Fibroblast of skin of back (primary cell): Measurements from ENCODE around the gene CGA.

Experiments
- DNase-seq: peaks from one replicate; pipeline ENCODE4 v3.0.0-alpha.2; 2013

The CGA gene

DNA sequence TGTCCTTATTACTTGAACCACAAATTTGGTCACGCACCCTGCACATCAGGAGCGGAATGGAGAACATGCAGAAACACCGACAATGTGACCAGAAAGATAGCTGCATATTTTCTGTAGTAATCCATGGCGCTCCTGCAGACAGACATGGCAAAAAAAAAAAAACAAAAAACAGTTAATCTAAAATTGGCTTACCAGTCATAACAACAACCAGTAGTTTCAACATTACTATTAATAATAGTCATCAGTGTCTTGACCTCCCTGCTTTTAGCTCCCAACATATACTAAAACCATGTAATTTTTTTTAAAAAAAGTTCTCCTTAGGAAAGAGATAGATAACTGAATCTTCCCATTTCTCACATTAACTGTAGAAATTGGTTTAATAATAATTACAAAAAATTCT is 6.8 kb downstream of the CGA start:
- DNase-seq, result no peak

DNA sequence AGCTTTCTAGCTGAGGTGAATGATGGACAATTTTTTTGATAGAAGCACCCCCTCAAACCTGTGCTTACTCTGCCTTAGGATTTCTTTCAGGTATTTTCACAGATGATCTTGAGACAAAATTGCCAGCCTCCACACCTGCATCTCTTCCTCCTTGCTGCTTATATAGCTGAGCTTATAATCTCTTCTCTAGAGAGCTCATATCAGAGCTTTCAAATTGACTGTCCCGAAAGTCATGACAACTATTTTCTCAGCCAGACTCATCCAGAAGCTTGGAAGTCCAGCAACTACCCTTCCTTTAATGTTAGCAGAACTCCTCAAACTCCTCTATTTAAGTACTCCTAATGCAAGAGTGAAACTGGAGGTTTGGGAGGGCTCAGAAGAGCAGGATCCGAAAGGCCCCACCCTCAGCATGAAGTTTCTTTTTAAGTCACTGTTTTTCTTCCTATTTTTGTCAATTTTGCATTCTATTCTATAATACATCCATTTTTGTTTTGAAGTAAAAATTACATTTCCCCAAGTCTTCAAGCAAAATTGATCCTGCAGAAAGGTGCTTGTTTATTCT is 12.7 kb downstream of the CGA start:
- DNase-seq, result no peak

DNA sequence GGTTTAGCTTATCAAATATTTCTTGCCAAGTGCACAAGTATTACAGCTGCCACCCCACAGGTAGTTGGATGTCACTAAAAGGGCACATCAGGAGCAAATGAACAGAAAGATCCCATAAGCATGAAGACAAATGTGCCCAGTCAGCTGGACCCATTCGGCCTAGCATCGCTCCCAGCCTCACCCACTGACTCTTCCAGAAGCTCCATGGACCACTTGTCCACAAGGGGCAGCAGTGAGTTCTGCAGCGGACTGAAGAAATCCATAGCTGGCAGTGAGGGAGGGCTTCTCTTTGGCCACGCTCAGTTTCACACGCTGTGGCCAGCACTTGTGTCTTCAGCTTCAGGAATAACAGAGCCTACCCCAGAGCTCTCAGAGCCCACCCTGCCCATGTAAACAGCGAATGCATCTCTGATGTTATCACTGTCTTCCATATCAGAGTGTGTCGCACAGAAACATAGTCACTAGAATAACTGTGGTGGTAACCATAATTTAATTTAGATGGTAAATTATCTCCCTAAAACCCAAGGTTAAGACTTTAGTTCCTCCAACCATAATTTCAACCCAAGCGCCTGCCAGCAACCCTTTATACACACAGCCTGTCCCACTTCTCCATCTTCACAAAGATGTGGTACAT is 15.8 kb downstream of the CGA start:
- DNase-seq, result peak; percentile 67

DNA sequence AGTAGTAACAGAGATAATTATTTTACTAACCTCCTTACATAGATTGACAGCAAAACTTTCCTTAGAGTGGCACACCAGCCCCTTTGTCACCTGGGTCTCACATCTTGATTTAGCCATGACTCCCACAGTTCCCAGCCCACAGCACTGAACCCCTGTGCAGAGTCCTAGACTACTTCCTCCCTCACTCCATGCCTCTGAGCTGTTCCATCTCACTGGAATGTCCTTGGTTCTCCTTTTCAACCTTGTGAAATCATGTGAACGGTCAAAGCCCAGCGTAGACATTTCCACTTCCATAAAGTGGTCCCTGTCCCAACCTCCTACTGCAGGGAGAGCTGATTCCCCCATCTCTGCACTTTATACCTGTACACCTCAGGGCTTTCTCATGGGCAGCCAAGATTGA is 19.7 kb downstream of the CGA start:
- DNase-seq, result no peak

DNA sequence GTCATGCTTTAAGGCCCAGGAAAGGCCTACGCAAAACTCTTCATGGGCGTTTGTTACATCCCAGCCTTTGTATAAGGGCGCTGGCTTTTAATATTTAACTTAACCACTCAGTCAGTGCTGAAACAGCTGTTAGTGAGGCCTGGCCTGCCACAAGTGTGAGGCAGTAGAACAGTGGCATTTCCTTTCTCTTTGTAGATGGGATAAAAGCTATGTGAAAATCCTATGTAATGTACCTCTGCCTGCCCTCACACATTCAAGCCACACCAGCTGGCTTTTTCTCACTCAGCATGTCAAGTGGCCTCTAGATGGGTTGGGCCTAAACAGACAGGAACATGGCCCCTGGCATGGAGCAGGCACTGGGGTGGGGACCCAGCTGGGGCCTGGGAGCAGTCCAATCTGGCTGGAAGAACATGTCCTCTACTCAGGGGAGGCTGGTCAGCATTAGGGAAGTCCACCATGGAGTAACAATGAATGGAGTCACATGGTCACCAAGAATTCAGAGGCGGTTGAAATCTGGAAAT is 20.7 kb downstream of the CGA start:
- no peak for DNase-seq

DNA sequence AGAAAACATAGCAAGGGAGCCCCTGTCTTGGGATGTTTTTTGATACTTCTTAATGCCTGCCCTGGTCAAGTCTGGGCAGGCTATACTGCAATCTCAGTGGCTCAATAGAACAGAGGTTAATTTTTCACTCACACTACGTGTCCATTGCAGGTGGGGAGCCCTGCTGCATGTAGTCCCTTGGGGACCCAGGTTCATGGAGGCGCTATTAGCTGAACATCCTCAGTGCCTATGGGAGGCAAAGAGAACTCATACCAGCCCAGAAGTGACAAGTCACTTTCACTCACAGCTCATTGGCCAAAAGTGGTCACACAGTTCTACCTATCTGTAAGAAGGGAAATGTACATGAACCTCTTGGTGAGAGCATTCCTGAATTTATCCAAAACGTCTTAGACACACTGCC is 23.2 kb downstream of the CGA start:
- DNase-seq, result no peak

DNA sequence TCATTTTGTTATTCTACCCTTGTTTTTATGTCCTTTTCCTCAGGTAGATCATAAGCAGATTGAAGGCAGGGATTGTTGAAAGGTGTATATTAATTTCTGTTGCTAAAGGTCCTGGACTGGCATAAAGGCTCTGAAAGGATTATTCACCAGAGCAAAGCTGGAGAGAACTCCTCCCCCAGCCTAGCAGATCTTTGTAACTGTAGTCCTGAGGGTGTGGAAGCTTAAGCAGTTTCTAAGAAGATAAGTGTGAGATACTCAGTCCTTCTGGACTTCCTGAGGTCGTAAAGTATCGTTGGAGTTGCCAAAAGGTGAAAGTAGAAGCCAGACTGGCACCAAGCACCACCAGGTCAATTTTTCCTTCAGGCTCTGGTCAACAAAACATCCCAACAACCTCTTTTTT is 24.2 kb downstream of the CGA start:
- no peak for DNase-seq

DNA sequence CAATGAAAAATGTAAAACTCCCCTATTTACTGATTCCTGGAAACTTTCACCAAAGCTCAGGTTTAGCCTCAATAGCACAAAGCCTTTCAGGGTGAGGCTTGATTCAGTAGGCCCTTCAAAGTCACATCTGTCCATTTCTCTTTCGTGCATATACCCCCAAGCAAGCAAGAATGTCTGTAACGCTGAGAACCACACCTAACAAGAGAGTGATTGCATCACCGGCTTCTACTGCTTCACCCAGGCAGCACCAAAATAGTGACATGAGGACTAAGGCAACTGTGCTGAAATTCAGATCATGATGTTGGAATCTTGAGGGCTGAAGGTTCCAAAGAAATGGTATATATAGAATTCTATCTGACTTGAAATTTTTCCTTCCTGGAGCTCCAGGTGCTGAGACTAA is 26.1 kb downstream of the CGA start:
- DNase-seq, result no peak

DNA sequence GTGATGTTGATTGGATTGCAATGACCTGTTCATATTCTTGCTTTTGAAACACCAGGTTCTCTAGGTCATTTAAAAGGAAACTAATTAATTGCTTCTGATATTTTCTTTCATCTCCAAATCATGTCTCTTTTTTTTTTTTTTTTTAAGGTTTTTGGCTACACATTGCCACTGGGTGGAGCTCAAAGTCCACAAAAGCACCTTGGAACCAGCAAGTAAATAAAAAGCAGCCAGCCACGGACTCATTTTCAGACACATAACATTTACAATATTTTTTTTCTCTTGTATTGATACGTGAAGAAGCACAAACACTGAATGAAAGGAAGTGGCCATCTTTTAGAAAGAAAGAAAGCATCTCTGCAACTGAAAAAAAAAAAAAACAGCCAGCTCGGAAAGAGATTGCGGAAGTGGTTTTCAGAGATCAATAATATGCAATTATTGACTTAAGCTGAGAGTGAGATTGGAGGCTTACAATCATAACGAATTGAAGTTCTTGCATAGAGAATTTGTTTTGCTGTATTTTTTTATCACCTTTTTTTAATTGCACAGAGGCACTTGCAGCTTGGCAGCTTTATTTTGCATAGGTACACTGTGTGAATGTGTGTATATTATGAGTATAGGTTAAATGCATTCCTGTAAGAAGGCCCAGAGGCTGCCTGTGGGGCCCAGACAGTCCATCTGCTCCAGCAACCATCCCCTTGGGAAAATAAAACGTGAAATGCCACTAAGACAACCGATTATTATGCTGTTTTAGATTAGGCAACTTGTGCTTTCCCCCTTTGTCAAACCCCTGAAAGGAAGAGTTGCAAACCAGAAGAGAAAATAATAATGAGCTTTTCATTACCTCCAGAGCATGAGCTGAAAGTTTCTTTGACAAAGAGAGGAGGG is 28.2 kb downstream of the CGA start:
- peak; percentile 62 for DNase-seq

DNA sequence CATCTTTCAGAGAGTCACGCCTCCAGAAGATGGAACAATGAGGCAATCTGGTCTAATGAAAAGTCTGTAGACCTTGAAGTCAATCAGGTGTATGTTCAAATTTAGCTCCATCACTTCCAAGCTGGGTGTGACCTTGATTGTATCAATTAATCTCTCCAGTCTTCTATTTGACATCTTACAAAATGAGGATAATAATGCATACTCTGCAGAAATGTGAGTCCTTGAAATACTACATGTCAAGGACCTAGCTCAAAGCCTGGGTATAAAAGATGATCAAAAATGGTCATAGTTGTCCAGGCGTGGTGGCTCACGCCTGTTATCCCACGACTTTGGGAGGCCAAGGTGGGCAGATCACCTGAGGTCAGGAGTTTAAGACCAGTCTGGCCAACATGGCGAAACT is 29.8 kb downstream of the CGA start:
- DNase-seq, result no peak

DNA sequence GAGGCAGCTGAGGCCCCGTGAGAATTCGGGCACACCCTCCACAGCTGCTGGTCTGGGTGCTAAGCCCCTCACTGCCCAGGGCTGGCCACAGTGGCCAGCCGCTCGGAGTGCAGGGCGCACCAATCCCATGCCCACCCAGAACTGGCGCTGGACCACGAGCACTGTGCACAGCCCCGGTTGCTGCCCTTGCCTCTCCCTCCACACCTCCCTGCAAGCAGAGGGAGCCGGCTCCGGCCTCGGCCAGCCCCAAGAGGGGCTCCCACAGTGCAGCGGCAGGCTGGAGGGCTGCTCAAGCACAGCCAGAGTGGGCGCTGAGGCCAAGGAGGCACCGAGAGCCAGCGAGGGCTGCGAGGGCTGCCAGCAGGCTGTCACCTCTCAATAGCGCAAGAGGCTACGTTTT is 35.0 kb downstream of the CGA start:
- DNase-seq, result no peak

DNA sequence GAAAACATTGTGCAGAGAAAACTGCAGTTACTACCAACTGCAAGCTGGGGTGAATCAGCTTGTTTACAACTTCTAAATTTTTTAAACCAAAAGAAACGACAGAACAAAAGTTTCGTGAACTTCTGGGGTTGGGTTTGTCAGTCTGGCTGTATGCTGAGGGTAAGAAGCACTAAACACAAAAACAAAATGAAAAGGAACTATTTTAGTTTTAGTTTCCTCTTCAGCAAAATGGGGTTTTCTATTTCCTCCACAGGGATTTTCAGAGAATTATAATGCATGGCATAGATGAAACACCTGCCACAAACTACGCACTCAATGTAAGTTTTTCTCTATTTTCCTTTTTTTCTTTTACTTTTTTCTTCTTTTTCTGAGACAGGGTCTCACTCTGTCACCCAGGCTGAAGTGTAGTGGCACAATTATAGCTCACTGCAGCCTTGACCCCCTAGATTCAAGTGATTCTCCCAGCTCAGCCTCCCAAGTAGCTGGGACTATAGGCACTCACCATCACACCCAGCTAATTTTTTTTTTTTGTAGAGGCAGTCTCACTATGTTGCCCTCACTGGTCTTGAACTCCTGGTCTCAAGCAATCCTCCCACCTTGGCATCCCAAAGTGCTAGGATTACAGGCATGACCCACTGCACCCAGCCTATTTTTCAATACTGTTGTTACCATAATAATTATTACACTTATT is 40.6 kb downstream of the CGA start:
- DNase-seq, result no peak

DNA sequence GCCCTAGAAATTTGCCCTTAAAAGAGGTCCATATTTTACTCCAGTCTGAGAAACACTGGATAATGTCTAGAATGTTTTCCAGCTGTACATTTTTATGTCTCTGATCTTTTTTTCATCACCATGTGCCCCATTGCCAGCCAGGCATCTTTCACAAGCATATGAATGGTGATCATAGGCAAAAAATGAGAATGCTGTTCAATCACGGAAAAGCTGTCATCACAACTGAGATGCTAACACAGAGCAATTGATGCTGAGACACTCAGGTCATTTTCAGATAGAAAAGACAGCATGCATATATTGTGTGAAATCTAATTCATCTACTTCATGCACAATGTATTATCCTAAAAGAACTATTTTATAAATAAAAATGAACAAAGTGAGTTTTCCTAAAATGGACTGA is 41.6 kb downstream of the CGA start:
- DNase-seq, result no peak

DNA sequence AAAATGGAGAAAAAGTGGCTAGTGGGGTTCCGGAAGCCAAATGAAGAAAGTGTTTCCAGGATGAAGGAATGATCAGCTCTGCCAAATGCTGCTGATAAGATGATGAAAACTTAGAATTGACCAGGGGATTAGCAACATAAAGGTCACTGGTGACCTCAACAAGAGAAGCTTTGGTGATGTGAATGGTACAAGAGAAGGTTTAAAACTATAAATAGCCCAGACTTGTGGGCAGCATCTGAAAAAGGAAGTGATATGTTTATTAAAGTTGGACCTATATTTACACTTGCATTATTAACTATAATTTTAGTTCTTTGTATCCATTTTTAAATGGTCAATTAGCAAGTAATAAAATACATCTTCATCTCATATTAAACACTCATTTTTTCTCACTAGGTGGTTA is 45.1 kb downstream of the CGA start:
- no peak for DNase-seq

DNA sequence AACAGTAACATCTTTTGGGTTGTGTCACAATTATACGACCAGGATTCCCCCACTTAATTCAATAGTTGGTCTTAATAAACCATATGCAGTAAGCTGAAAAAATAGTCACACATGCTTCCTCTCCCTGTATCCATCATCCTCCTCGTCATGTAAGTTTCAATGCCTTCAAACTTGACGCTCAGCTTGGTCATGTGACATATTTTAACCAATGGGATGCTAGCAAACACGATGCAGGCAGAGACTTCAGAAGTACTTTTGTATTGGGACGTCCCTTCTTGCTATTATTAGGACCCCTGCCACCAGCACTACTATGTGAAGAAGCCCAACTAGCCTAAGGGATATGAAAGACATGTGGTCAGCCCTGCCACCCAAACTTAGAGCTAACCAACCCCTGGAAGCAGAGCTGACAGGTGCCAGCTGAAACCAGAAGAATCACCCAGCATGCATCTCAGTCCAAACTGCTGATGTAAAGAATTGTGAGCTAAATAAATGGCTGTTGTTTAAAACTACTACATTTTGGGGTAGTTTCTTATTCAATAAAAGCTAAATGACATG is 49.3 kb downstream of the CGA start:
- no peak for DNase-seq

DNA sequence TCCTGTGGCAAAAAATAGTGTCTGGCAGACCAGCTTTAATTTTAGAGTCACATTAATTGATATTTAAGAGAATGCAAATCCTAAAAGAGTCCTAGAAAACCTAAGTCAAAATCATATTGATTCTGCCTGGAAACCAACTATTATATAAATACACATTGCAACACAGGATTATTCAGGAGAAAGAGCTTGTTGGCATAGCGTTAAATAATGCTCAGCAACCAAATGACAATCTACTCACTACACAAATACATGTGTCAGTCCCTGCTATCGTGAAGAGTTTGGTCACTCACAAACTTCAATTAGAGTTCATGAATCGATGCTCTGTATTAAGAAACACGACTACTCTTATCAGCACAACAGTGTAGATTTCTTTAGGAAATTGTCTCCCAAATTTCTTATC is 54.2 kb downstream of the CGA start:
- no peak for DNase-seq
